AG20443 (cell line): ENCODE results near the gene C22orf15.

Experiments
- DNase-seq: peaks from one replicate; pipeline ENCODE4 v3.0.0; 2012; ENCODE audit warnings: low spot score, mixed read lengths

The C22orf15 gene

GRCh38 chr22:23789121-23789520 is 26.3 kb downstream of the C22orf15 start:
- no peak for DNase-seq

GRCh38 chr22:23789638-23790037 is 26.8 kb downstream of the C22orf15 start:
- no peak for DNase-seq

GRCh38 chr22:23790819-23791737 is 28.3 kb downstream of the C22orf15 start:
- peak; percentile 84 for DNase-seq

GRCh38 chr22:23791738-23792645 is 29.2 kb downstream of the C22orf15 start:
- DNase-seq, result no peak

GRCh38 chr22:23793326-23793725 is 30.5 kb downstream of the C22orf15 start:
- no peak for DNase-seq

- DNase-seq, result no peak
Observed at GRCh38 chr22:23796461-23796860, 33.7 kb downstream of the C22orf15 start.

- no peak for DNase-seq
Observed at GRCh38 chr22:23800297-23801237, 37.8 kb downstream of the C22orf15 start.

GRCh38 chr22:23801238-23801821 is 38.5 kb downstream of the C22orf15 start:
- no peak for DNase-seq

- DNase-seq, result no peak
Observed at GRCh38 chr22:23801886-23802377, 39.1 kb downstream of the C22orf15 start.

GRCh38 chr22:23803001-23803819 is 40.4 kb downstream of the C22orf15 start:
- DNase-seq, result no peak

- no peak for DNase-seq
Observed at GRCh38 chr22:23804781-23805291, 42.0 kb downstream of the C22orf15 start.

- no peak for DNase-seq
Observed at GRCh38 chr22:23806837-23807236, 44.0 kb downstream of the C22orf15 start.

- no peak for DNase-seq
Observed at GRCh38 chr22:23812378-23812777, 49.6 kb downstream of the C22orf15 start.
